ENCODE results near the gene AP5S1.

Gene AP5S1

DNA sequence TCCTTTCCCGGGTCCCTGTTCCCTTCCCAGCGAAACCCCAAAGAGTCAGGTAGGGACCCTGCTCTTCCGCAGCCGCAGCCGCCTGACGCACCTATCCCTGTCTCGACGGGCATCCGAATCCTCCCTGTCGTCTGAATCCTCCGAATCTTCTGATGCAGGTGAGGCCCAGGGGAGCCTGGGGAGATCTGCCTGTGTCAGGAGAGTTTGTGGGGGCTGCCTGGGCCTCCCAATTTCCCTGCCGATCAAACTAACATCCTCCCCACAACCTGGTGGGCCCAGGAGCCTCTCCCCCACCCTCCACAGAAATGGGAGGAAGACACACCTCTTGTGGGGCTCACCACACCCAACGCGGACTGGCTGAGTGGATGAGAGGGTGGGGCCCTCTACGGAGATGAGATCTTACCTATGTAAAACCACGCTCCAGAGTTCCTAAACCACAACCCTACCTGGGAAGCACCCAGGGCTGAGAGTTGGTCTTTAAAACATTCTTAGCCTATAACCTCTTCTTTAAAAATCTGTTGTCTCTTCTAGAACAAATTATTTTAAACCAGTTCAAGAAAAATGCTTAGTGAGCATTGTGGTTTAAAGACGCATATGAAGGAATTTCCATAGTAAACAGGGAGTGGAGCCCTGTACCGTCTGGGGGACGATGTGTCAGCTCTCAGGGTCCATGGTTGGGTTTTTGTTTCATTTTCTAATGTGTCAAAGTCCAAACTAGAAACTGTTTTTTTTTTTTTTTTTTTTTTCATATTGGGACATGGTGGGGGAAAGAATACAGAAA, 22.6 kb upstream of the AP5S1 start:
- H3K36me3 ChIP-seq (replicated peaks; ENCODE audit: low read depth, low read length) = peaks cover 27% of the 10 kb centered on the region
- TF ChIP-seq EZH2phosphoT487 (IDR thresholded peaks at IDR 0.05; ENCODE audit: low read depth) = no peak
- TF ChIP-seq CTCF (IDR thresholded peaks at IDR 0.05; ENCODE audit: low read depth, low read length) = no peak
- peaks cover 8% of the 10 kb centered on the region for H3K79me2 ChIP-seq (ENCODE audit: low read length)
- H3K27ac ChIP-seq (ENCODE audit: low read length) = no peak overlapping the region
- peak overlapping the region; percentile 86 for H3K4me3 ChIP-seq (ENCODE audit: low read length)
- H3K9ac ChIP-seq (ENCODE audit: low read length) = no peak overlapping the region
- no peaks in the 10 kb centered on the region for H3K9me3 ChIP-seq (ENCODE audit: insufficient read depth, low read length)
- H3K27me3 ChIP-seq (ENCODE audit: low read depth, low read length) = no peaks in the 10 kb centered on the region
- H3K4me1 ChIP-seq (ENCODE audit: low read length) = peaks cover 31% of the 10 kb centered on the region
- H2AFZ ChIP-seq (ENCODE audit: low read depth, low read length) = no peak overlapping the region
- peak overlapping the region; percentile 68 for H3K4me2 ChIP-seq (ENCODE audit: low read length)
- no peaks in the 10 kb centered on the region for H4K20me1 ChIP-seq (ENCODE audit: insufficient read depth, low read length)

- Histone ChIP-seq H3K4me2 (ENCODE audit: low read length) (no peak overlapping the region), H3K79me2 (ENCODE audit: low read length) (peaks cover 8% of the 10 kb centered on the region), H3K4me1 (ENCODE audit: low read length) (peaks cover 31% of the 10 kb centered on the region), H2AFZ (ENCODE audit: low read depth, low read length) (no peak overlapping the region), H3K27ac (ENCODE audit: low read length) (no peak overlapping the region), H3K9ac (ENCODE audit: low read length) (no peak overlapping the region), H3K9me3 (ENCODE audit: insufficient read depth, low read length) (no peaks in the 10 kb centered on the region), H4K20me1 (ENCODE audit: insufficient read depth, low read length) (no peaks in the 10 kb centered on the region), H3K4me3 (ENCODE audit: low read length) (no peak overlapping the region), H3K27me3 (ENCODE audit: low read depth, low read length) (no peaks in the 10 kb centered on the region), H3K36me3 (replicated peaks; ENCODE audit: low read depth, low read length) (peaks cover 33% of the 10 kb centered on the region)
- TF ChIP-seq EZH2phosphoT487 (IDR thresholded peaks at IDR 0.05; ENCODE audit: low read depth) (no peak), CTCF (IDR thresholded peaks at IDR 0.05; ENCODE audit: low read depth, low read length) (no peak)
Observed at GRCh38 chr20:3798373-3798768, 22.0 kb upstream of the AP5S1 start.

- Histone ChIP-seq H3K9ac (ENCODE audit: low read length) (no peak overlapping the region), H2AFZ (ENCODE audit: low read depth, low read length) (no peak overlapping the region), H3K27ac (ENCODE audit: low read length) (no peak overlapping the region), H3K4me3 (ENCODE audit: low read length) (no peak overlapping the region), H3K27me3 (ENCODE audit: low read depth, low read length) (no peaks in the 10 kb centered on the region), H3K4me2 (ENCODE audit: low read length) (no peak overlapping the region), H3K36me3 (replicated peaks; ENCODE audit: low read depth, low read length) (peaks cover 38% of the 10 kb centered on the region), H3K4me1 (ENCODE audit: low read length) (peaks cover 31% of the 10 kb centered on the region), H3K9me3 (ENCODE audit: insufficient read depth, low read length) (no peaks in the 10 kb centered on the region), H3K79me2 (ENCODE audit: low read length) (peaks cover 8% of the 10 kb centered on the region), H4K20me1 (ENCODE audit: insufficient read depth, low read length) (no peaks in the 10 kb centered on the region)
- TF ChIP-seq CTCF (IDR thresholded peaks at IDR 0.05; ENCODE audit: low read depth, low read length) (no peak), EZH2phosphoT487 (IDR thresholded peaks at IDR 0.05; ENCODE audit: low read depth) (no peak)
Observed at GRCh38 chr20:3798908-3799248, 21.5 kb upstream of the AP5S1 start.

DNA sequence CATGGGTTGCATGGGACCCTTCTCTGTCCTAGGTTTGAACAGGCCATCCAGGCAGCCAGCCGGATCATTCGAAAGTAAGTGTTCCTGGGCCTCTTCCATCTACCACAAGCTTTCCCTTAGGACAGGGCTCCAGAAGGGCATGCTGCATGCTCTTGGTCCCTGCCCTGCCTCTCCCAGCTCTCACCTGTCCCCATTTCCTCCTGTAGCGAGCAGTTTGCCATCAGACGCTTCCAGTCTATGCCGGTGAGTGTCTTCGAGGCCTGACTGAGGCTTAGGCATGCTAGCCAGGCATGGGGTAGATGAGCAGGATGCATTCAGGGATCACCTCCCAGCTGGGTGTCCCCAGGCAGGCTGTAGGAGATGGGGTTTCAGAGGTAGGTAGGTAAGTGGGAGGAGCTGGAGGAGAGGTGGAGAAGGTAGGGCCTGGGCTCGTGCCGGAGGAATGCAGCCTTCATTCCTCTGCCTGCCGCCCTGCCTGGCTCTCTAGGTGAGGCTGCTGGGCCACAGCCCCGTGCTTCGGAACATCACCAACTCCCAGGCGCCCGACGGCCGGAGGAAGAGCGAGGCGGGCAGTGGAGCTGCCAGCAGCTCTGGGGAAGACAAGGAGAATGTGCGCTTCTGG, 20.0 kb upstream of the AP5S1 start:
- Histone ChIP-seq H3K9ac (ENCODE audit: low read length) (no peak overlapping the region), H2AFZ (ENCODE audit: low read depth, low read length) (no peak overlapping the region), H3K4me1 (ENCODE audit: low read length) (peaks cover 27% of the 10 kb centered on the region), H3K4me2 (ENCODE audit: low read length) (no peak overlapping the region), H3K27ac (ENCODE audit: low read length) (no peak overlapping the region), H3K4me3 (ENCODE audit: low read length) (no peak overlapping the region), H3K79me2 (ENCODE audit: low read length) (peaks cover 8% of the 10 kb centered on the region), H3K9me3 (ENCODE audit: insufficient read depth, low read length) (no peaks in the 10 kb centered on the region), H4K20me1 (ENCODE audit: insufficient read depth, low read length) (no peaks in the 10 kb centered on the region), H3K36me3 (replicated peaks; ENCODE audit: low read depth, low read length) (peaks cover 46% of the 10 kb centered on the region), H3K27me3 (ENCODE audit: low read depth, low read length) (no peaks in the 10 kb centered on the region)
- TF ChIP-seq EZH2phosphoT487 (IDR thresholded peaks at IDR 0.05; ENCODE audit: low read depth) = no peak
- TF ChIP-seq CTCF (IDR thresholded peaks at IDR 0.05; ENCODE audit: low read depth, low read length) = no peak
